Muscle of back (tissue), 11 donors: Measurements from ENCODE around the gene CDK11B. TPM values are rescaled to one million over a fixed set of nuclear protein-coding genes. Genes with fewer than 3 reads are reported as not detected.
"Not testable (repeated sequence)": the region's sequence is repeated elsewhere in the genome, so short reads cannot be mapped to it uniquely, and the experiment has no call there.

ENCODE experiments used
- DNase-seq, 3 donors: peaks; one replicate each; pipeline versions ENCODE4 v3.0.0 to v3.0.0-alpha.2; 2013
- polyA plus RNA-seq, 10 donors: library from polyadenylated mRNA; unstranded; fragments of 120-200 nt; gene quantifications; one replicate each; pipeline ENCODE4 v1.2.1, GENCODE V29; 2013; ENCODE audit not compliant: insufficient read length in 10 of 10

Gene CDK11B
- polyA plus RNA-seq, 10 donors: 31.1 to 35.7 (median 33.1) TPM

GRCh38 chr1:1662830-1663560 lies 4.2 kb upstream of the CDK11B start:
- not testable (repeated sequence) for DNase-seq

DNA sequence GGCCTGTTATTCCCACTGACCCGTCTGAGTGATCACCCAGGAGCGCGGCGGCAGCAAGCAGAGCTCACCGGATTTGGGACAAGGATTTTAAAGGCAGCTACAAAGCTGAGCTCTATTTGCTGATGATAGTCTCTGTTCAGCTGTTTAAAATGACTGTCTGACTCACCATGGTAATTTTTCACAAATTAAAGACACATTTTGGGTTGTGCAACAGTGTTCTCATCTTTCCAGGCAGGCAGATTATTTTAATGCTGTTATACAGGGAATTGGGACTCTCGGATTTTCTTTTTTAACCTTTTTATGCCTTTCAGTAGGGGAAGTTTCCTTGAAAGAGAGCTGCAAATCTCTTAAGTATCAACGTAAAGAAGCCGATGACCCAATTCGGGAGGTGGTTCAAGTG lies 3.6 kb upstream of the CDK11B start:
- not testable (repeated sequence) for DNase-seq

DNA sequence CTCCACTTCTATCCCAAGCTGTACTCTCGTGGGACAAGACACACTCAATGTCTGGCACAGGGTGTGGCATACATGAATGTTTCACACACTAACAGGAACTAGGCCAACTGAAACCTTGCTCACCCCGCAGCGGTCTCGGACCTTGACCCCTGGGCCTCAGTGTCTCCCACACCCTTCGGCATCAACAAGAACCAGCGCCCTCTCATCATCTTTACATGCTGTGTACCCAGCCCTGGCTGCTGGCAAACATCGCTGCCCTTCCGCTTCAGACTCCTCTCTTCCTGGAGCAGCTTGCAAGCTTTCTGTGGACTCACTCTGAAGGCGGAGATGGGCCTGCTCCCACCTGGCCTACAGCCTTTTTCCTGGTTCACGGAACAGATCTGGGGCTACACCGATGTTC lies 10.5 kb downstream of the CDK11B start:
- not testable (repeated sequence) for DNase-seq

- not testable (repeated sequence) for DNase-seq
Measured at GRCh38 chr1:1647567-1648241, 11.1 kb downstream of the CDK11B start.

DNA sequence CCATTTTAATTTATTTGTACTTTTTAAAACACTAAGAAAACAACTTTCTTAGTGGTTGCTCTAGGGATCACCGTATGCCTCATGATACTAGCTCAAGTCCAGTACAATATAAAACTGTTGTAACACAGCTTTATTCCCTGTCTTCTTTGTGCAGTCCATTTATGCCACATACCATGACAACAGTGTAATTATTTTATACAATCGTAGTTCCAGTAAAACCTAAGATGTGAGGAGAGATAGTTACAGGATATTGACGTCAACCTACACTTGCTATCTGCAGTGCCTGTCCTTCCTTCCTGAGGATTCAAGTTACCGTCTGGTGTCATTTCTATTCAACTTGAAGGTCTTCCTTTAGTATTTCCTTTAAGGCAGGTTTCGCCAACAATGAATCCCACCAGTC lies 12.5 kb downstream of the CDK11B start:
- not testable (repeated sequence) for DNase-seq

DNA sequence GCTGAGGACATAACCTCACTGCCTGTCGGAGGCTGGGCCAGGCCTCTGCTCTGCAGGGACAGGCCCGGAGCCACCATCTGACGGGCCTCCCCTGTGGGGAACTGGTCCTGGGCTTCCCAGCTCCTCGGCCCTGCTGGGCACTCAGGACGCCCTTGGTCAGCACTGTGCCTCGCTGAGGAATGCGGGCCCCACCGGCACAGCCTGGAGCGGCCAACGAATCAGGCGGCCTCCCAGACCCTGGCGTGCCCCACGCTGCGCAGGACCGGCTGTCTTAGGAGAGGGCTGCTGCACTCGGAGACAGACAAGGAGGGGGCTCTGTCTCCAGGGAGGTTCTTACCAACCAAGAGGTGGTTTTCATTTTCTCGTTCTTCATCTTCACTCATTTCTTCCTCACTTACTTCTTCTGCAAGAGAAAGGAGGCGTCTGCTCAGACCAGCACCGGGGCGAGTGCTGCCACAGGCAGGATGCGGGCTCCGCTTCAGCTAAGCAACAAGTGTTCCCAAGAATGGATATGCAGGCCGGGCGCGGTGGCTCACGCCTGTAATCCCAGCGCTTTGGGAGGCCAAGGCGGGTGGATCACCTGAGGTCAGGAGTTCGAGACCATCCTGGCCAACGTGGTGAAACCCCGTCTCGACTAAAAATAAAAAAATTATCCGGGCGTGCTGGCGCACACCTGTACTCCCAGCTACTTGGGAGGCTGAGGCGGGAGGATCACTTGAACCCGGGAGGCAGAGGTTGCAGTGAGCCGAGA lies 17.9 kb downstream of the CDK11B start:
- not testable (repeated sequence) for DNase-seq

- DNase-seq: not testable (repeated sequence)
Measured at GRCh38 chr1:1640081-1640480, 18.7 kb downstream of the CDK11B start.

DNA sequence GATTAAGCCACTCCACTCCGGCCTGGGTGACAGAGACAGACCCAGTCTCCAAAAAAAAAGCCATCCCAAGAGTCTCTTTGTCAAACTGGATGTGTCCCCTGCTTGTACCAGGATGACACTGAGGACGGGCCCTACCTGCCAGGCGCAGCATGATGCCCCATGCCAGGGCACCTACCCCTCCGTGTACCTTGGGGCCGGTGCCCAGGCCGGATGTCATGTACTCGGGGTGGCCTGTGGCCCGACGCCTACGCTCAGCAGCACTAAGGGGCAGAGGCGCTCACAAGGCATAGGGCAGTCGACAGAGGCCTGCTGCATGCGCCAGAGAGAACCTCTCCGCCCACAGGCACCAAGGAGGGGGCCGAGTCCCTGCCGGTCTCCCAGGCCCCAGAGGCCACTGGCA lies 19.4 kb downstream of the CDK11B start:
- not testable (repeated sequence) for DNase-seq

DNA sequence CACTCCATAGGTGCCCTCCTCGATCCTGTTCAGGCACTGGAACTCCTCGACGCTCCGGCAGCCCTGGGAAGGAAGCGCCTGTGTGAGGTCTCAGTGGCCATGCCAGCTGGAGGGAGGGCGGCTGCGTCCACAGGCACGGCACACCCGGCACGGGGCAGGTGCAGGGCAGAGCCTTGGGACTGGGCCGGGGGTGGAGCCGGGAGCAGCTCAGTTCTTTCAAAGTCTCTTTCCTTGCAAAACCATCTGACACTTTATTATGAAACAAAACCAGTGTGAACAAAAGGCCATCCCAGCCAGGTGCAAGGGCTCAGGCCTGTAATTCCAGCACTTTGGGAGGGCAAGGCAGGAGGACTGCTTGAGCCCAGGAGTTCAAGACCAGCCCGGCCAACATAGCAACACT lies 20.3 kb downstream of the CDK11B start:
- DNase-seq: not testable (repeated sequence)

DNA sequence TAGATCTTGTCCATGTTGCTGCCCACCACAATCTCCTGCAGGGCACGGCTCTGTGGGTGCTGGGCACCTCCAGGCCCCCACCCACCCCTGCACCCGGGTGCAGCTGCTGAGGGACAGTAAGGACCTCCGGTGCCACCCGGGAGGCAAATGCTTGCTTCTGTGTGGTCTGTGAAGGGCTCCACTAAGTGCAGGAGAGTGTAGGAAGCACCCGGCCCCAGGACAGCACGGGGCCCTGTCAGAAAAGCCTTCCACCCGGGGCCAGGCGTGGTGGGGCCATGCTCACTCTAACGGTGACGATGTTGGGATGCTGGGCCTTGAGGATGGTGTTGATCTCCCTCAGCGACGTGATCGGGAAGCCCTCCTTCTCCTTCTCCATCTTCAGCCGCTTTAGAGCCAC lies 21.3 kb downstream of the CDK11B start:
- not testable (repeated sequence) for DNase-seq

DNA sequence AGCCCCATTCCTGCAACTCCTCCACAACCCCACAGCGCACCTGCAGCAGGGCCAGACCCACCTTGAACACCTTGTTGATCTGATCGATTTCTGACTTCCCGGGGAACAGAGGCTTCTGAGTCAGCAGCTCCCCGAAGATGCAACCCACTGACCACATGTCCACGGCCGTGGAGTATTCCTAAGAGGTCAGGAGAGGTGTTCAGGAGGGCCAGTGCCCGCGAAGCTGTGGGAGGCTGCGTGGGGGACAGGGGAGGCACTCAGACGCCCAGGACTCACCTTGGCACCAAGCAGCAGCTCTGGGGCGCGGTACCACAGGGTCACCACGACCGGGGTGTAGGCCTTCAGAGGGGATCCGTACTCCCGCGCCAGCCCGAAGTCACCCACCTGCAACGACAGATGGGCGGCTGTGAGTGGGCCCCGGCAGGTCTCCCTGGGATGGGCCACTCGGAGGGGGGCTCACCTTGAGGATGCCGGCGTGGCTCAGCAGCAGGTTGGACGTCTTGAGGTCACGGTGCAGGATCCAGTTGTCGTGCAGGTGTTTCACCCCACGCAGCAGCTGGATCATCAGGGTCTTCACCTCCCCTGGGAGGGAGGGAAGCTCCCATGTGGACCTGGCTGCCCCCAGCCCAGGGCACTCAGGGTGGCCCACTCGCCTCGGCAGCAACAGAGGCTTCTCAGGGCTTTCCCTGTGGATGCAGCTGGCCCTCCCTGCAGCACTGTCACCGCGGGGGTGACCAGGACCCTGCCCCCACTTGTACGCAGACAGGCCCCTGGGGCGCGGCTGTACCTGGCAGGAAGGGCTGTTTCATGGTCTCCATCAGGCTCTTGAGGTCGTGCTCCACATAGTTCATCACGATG lies 22.0 kb downstream of the CDK11B start:
- DNase-seq: not testable (repeated sequence)

DNA sequence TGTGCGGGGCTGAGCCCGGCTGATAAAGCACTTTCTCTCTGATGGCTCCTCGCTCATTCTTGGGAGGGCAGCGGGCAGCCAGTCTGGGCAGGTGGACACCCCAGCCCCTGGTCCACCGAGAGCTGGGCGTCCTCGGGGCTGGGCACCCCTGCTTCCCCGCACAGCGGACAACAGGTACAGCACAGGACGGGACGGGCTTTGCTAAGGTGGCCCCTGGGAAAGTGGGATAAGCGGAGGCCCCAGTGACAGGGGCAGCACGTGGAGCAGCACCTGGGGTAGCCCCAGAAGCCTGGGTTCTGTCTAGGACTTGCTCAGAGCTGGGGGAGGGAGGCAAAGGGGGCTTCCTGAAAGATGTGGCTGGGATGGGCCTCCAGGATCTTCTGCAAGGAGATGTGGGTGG lies 24.2 kb downstream of the CDK11B start:
- not testable (repeated sequence) for DNase-seq

DNA sequence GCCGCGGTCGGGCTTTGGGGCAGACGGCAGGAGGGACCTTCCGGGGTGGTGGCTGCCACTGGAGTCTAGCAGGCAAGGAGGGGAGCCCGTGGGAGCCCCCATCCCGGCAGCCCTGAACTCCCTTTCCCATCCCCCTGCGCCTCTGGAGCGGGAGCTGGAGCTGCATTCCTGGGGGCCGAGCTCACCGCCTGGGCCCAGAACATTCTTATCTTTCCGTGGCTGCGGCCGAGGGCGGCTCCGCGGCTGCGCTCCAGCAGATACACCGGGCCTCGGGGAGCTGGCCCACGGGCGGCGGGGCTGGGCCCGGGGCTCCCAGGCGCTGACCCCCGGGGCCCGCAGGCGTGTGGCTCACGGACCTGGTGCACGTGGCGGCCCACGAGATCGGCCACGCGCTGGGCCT lies 25.4 kb downstream of the CDK11B start:
- DNase-seq: not testable (repeated sequence)

DNA sequence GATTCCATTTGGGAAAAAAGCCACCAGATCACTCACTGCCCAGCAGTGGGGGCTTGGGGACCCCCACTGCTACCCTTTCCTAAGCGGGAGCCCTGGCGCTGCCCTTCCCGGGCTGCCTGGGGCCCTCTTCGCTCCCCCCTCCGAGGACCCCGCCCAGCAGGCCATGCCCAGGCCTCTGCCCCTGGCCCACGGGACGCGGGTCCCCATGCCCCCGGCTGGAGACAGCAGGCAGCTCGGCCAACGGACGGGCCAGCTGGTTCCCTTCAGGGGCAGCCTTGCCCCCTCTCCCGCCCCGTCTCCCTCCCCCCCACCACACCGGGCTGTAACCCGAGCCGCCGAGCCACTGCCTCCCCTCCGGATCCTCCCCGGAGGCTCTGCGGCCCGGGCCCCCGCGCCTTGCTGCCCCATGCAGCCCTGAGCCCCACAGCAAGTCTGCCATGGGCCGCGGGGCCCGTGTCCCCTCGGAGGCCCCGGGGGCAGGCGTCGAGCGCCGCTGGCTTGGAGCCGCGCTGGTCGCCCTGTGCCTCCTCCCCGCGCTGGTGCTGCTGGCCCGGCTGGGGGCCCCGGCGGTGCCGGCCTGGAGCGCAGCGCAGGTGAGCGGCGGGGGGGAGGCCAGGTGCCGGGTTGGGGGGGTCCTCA lies 26.9 kb downstream of the CDK11B start, which contains the start of gene MMP23B:
TSS of gene MMP23B (plus strand) at position 392 of the 639 bp plus-strand sequence. CDS start at position 438, 46 bp downstream.
- peak in 2 of 3 donors; percentile 23 to 83 for DNase-seq

DNA sequence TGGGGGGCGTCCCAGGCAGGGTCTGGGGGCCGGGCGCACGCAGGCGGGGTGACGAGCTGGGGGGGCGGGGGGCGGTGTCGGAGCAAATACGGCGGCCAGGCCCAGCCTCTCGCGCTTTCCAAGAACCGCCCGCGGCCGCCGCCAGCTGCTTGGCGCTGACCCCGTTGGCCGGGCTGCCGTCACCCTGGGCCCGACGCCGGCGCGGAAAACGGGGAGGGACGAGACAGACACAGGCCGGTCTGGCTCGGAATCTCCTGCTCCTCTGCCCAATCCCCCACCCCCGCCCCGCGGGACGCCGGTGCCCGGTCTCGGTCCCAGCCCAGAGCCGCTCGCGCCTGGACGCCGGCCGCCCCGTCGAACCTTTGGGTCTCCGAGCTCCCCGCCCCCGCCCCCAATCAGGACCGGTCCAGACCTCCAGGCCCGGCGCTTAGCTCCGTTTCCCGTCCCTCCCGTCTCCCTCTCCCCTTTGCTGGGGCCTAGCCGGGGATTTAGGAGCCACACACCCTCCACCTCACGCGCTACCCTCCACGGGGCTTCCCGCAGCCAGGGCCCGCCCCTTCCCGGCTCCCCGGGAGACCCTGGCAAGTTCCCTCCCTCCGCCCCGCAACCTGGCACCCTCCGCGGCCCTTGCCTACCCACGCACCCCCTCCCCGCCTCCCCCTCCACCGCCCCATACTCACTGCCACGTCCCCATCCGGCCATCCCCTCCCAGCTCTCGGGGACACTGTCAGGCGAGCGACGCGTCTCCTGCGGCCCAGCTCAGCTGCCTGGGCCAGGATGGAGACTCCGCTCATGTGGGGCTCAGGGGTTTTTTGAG lies 27.6 kb downstream of the CDK11B start:
- peak; percentile 62 to 96 (median 92) for DNase-seq

DNA sequence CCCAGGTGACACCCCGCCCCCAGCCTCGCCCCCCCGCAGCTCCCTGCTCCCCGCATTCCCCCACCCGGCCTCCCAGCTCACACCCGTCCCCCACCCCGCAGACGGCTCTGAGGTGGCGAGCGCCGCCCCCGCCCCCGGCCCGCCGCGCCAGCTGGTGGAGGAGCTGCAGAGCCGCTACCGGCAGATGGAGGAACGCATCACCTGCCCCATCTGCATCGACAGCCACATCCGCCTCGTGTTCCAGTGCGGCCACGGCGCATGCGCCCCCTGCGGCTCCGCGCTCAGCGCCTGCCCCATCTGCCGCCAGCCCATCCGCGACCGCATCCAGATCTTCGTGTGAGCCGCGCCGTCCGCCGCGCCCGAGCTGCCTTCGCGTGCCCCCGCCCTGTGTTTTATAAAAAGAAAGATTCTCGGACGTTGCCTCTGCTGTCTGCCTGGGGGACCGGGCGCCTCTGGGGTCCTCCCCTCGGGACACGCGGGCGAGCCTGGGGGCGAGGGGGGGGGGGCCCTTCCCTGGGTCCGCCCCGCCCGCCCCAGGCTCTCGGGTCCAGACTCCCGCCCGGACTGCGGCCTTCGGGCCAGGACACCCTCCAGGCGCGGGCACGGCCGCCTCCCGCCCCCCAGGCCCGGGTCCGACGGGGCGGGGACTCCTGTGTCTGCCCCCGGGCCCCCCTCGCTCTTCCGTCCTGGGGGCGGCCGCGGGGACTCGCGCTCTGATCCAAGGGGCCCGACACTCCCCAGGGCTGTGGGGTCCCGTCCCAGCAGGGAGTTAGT lies 28.4 kb downstream of the CDK11B start:
- DNase-seq: peak; percentile 79 to 97 (median 93)

DNA sequence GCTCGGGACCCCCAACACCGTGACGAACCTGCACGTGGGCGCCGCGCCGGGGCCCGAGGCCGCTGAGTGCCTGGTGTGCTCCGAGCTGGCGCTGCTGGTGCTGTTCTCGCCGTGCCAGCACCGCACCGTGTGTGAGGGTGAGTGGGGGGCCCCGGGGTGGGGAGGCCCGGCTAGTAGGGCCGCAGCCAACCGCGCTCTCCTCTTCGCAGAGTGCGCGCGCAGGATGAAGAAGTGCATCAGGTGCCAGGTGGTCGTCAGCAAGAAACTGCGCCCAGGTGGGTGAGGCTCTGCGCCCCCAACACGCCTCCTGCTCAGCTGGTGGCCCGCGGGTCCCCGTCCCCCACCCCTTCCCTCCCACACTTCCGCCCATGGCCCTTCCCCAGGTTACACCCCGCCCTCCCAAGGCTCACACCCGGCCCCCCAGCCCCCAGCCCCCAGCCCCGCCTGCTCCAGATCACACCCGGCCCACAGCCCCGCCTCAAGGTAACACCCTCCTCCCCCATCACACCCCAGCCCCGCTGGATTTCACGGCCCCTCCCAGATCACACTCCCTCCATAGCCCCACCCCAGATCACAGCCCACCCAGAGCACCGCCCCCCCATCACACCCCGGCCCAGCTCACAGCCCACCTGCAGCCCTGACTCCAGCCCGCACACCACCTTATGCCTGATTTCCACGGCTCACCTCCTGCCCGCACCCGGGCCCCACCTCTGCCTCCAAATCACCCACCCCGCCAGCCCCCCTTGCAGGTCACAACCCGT lies 29.2 kb downstream of the CDK11B start:
- peak in 1 of 3 donors; percentile 51 for DNase-seq

DNA sequence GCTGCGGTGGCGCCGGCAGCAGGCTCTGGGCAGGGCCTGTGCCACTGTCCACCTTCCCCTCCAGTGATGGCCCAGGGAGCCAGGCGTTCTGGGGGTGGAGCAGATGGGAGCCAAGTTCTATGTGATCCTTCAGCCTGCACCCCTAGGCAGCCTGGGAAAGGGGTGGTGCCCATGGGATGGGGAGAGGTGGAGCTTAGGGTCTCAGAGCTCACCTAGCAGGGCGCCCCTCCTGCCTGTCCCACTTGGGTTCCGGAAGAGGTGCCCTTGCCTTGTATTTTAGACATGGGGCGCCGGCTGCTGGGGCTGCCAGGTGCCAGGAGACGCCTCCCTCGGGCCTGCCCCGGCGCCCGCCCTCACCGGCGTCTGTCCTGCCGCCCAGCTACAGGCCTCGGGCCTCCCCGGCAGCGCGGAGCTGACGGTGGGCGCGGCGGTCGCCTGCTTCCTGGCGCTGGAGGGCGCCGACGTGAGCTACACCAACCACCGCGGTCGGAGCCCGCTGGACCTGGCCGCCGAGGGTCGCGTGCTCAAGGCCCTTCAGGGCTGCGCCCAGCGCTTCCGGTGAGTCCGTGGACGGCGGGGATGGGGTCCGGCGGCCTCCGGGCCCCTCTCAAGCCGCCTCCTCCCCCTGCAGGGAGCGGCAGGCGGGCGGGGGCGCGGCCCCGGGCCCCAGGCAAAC lies 29.9 kb downstream of the CDK11B start:
- peak in 1 of 3 donors; percentile 56 for DNase-seq
